ENCODE data around the gene INTS15.

The INTS15 gene

GRCh38 chr7:6650521-6651011 is 60.7 kb downstream of the INTS15 start:
- TF ChIP-seq, protein P1, sequence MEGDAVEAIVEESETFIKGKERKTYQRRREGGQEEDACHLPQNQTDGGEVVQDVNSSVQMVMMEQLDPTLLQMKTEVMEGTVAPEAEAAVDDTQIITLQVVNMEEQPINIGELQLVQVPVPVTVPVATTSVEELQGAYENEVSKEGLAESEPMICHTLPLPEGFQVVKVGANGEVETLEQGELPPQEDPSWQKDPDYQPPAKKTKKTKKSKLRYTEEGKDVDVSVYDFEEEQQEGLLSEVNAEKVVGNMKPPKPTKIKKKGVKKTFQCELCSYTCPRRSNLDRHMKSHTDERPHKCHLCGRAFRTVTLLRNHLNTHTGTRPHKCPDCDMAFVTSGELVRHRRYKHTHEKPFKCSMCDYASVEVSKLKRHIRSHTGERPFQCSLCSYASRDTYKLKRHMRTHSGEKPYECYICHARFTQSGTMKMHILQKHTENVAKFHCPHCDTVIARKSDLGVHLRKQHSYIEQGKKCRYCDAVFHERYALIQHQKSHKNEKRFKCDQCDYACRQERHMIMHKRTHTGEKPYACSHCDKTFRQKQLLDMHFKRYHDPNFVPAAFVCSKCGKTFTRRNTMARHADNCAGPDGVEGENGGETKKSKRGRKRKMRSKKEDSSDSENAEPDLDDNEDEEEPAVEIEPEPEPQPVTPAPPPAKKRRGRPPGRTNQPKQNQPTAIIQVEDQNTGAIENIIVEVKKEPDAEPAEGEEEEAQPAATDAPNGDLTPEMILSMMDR (IDR thresholded peaks at IDR 0.05): no peak

DNA sequence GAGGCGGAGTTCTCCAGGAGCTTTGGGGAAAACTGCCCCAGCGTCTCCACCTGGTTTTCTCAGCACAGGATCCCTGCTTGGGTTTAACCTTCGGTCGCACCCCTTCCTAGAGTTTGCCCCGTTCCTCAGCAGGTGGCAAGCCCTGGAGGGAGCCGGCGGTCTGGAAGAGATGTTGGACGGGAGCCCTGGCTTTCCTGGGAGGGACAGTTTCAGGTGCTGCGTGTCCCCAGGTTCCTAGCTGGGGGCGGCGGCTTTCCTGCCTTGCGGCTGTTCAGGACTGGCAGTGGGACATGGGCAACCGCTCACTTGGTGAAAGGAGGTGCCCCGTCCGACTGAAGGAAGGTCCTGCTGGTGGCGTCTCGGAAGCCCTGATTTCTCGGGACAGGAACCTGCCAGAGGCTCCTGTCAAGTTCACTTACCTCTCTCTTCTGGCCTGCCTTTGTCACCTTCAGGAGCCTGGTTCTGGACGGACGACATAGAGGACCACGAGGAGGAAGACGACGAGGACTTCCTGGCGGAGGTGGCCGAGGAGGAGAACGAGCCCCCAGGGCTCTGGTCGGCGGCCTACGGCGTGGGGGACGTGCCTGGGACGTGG is 62.1 kb downstream of the INTS15 start:
- TF ChIP-seq, protein P1 (IDR thresholded peaks at IDR 0.05): no peak

DNA sequence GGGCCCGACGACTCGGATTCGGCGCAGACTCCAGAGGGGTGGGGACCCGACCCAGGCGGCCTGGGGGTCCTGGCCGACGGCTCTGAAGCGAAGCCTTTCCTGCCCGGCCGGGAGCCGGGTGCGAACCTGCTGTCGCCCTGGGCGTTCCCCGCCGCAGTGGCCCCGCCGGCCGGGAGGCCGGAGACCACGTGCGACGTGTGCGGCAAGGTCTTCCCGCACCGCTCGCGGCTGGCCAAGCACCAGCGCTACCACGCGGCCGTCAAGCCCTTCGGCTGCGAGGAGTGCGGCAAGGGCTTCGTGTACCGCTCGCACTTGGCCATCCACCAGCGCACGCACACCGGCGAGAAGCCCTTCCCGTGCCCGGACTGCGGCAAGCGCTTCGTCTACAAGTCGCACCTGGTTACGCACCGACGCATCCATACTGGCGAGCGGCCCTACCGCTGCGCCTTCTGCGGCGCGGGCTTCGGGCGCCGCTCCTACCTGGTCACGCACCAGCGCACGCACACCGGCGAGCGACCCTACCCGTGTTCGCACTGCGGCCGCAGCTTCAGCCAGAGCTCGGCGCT is 62.7 kb downstream of the INTS15 start:
- TF ChIP-seq, protein P1 (IDR thresholded peaks at IDR 0.05): no peak

GRCh38 chr7:6653071-6654003 is 63.5 kb downstream of the INTS15 start:
- TF ChIP-seq, protein P1 (IDR thresholded peaks at IDR 0.05): no peak

DNA sequence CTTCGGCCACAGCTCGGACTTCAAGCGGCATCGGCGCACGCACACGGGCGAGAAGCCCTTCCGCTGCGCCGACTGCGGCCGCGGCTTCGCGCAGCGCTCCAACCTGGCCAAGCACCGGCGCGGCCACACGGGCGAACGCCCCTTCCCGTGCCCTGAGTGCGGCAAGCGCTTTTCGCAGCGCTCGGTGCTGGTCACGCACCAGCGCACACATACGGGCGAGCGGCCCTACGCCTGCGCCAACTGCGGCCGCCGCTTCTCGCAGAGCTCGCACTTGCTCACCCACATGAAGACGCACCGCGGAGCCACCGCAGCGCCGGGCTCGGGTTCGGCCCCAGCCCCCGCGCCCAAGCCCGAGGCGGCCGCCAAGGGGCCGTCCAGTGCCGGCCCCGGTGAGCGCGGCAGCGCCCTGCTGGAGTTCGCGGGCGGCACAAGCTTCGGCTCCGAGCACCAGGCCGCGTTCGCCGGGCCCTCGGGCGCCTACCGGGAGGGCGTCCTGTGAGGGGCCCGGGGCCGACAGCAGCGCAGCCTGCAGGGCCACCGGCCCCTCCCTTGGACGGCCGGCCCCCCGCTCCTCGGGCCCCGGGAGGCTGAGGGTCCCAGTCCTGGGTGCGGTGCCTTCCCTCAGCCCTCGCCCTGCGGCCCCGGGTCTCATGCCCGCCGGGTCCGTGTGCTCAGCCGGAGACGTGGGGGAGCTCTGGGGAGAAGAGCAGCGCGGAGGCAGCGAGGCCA is 64.5 kb downstream of the INTS15 start:
- TF ChIP-seq, protein P1 (IDR thresholded peaks at IDR 0.05): no peak

GRCh38 chr7:6654842-6655610 is 65.2 kb downstream of the INTS15 start:
- TF ChIP-seq, protein P1 (IDR thresholded peaks at IDR 0.05): no peak

All from LNCAP (cell line).